CD4-positive, alpha-beta T cell treated with Interleukin-17A for 4 hours (primary cell): ENCODE results near the gene PRTG.
"Not testable (repeated sequence)": the region's sequence is repeated elsewhere in the genome, so short reads cannot be mapped to it uniquely, and the experiment has no call there.

Source experiments
- DNase-seq: peaks from one replicate; pipeline ENCODE4 v3.0.0-alpha.2; 2020; ENCODE audit warnings: mixed read lengths

Gene PRTG

DNA sequence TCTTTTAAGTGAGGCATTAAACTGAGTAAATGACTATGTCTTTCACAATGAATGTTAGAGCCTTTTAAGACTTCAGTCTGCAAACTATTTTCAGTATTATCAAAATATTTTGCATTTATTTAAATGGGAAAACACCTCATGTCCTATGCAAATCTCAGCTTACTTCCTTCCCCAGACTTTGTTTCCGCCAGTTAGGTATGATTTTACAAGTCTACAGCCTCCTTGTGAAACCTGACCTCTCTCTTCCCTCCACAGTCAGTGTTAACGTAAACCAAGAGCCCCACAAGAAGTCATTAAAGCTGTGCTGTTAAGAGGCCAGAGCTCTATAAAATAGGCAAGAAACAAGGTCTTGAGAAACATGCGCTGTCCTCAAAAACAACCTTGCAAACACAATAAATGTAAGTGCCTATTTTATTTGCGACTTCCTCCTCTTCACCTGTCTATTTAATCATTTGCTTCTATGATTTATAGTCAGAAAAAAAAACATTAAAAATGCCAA, 48.3 kb downstream of the PRTG start:
- no peak for DNase-seq

DNA sequence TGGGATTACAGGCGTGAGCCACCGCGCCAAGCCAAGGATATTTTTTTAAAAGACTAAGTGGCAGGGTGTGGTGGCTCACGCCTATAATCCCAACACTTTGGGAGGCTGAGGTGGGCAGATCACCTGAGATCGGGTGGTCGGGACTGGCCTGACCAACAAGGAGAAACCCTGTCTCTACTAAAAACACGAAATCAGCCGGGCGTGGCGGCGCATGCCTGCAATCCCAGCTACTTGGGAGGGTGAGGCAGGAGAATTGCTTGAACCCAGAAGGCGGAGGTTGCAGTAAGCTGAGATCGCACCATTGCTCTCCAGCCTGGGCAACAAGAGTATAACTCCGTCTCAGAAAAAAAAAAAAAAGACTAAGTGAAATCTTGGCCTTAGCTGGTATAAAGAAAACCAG, 49.8 kb downstream of the PRTG start:
- not testable (repeated sequence) for DNase-seq

DNA sequence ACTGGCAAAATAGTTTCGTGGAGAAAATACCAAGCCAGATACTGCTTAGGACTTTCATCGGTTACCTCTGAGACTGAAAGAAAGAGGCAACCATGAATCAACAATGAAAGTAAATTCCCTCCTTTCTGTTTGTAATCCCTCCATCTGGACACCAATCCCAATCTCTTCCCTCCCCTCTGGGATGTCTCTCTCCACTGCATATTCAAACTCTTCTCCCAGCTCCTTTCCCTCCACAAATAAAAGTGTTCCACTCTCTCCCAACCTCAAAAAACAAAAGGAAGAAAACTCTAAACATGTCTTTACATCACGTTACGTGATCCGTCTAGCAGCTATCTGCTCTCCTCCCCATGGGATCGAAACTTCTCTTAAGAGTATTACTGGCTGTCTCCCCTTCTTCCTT, 55.2 kb downstream of the PRTG start:
- no peak for DNase-seq

DNA sequence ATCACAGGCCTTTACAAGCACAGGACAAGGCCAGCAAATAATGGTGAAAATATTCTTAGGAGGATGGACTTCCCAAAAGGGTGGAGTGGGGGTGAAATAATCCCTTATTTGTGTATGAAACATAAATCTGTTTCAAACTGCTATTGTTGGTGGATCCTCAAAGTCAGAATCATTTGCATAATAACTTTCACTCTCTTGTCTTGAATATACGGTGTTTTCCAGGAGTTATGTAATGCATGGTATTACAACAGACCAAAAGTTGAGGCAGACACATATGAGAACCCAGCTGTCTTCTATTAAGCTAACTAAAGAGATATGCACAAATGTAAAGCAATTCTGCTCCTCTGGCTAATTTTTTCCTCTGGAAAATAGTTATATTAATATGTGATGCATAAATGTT, 57.7 kb downstream of the PRTG start:
- no peak for DNase-seq

DNA sequence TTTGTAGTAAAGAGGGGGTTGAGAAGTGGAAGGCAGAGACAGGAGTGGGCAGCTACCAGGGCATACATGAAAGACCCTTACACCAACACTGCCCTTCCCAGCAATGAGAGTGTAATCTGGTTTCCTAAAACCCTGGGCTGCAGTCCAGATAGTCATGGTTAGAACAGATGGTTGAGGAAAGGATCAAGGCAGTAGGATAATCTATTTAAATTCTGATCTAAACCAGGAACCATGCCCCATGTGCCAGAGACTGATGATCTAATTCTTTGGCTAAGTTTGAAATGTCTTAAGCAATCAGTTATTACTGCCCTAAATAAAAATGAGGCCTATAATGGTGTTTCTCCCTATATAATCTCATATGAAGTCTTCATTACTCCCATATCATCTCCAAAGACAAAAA, 59.6 kb downstream of the PRTG start:
- no peak for DNase-seq

DNA sequence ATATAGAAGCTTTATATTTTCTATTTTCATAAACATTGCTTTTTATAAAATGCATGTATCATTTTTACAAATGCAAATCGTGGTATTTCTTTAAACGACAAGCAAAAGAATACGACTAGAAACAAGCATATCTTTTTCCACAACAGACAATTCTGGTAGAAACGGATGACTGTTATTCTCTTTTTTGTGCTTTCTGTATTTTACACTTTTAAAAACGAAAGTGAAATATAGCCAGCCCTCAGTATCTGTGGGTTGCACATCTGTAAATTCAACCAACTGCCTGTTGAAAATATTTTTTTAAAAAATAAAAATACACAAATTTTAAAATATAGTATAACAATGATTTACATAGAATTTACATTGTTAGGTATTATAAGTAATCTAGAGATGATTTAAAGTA, 61.3 kb downstream of the PRTG start:
- DNase-seq, result no peak

DNA sequence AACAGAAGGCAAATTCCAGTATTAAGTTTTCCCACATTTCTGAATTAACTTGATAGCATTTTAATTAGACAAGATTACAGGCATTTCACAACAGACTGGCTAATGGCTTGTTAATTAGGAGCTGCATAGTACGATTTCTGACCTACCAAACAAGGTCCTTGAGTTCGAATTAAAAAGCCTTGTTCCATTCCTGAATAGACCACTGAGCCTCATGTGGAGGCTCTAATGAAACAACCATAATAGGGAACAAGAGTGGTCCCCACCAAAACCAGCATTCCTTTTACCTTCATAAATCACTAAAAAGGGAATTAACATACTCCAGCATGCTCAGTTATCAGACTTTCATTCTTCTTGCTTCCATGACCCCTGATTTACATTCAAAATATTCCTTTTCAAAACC, 66.4 kb downstream of the PRTG start:
- no peak for DNase-seq

DNA sequence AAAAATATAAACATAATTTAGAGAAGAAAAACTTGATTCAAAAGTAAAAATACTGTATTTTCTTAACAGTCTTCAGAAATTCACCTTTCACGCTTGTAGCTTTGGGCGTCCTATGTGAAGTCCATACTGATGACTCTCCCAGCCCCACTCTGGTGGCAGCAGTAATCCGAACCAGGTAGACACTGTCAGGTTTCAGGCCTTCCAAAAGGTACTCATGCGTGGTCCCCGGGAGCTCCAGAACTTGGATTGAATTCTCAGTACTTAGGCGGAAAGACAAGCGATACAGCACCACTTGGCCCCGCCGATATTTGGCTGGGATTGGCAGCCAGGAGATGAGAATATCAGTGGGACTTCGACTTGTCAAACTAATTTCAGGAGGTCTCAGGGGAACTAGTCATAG, 69.7 kb downstream of the PRTG start:
- no peak for DNase-seq

DNA sequence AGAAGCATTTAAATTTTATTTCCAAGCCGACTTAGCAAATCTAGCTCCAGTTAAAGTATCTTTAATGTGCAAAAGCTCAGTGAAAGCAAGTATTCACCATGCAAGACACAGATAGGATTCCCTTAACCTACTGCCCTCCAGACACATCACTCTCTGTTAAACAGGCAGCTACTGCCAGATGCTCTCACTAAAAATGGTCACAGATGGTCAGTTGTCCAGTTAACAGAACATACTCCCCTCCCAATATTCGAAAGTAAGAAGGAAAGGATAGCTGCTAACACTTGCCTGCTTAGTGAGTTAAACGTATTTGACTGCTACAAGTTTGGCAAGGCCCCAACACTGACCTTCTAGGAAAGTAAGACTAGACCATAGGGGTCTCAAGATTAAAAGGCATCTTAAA, 73.7 kb downstream of the PRTG start:
- no peak for DNase-seq

DNA sequence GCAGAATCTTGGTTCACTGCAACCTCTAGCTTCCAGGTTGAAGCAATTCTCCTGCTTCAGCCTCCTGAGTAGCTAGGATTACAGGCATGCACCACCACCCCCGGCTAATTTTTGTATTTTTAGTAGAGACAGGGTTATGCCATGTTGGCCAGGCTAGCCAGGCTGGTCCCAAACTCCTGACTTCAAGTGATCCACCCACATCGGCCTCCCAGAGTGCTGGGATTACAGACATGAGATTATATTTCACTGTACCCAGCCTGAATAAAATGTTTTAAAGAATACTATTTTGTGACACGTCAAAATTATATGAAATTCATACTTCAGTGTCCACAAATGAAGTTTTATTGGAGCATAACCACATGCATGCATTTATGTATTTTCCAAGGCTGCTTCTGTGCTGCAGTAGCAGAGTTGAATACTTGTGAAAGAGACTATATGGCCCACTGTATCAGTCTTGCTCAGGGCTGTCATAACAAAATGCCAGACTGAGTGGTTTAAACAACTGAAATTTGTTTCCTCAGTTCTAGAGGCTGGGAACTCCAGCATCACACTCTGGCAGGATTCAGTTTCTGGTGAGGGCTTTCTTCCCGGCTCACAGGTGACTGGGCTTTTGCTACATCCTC, 77.2 kb downstream of the PRTG start:
- DNase-seq, result no peak

DNA sequence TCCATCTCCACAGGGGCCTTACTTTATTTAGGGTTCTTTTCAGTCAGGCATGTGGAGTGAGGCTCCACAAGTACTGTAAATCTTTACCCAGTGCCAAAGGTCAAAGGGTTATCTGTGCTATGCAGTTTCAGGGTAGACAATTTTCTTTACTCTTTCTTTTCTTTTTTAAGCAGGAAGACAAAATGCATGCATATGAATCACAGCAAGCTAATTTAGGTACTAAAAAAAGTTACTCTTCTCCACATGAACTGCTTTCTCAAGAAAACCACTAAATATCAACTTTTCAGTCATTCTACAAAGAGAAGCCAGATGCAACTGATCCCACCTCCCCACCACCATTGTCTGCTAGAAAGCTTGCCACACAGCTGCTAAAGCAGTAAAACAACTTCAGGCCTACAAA, 81.5 kb downstream of the PRTG start:
- DNase-seq, result no peak

DNA sequence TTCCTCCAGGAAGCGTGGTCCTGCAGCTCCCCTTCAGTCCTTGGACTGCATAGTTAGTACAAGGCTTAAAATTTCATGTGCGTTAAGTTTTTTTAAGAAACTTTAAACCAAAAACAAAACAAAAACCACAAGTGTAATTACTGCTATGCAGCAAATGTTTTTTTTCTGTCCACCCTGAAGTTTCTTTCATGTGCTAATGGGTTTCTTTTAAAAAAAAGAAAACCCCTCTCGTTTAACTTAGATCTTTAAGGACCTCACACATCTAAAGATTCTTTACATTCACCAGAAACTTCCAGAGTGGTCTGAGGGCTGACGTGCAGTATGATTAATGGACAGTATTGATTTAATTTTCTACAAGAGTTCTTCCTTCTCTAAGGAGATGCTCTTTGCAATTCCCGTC, 82.8 kb downstream of the PRTG start:
- no peak for DNase-seq

DNA sequence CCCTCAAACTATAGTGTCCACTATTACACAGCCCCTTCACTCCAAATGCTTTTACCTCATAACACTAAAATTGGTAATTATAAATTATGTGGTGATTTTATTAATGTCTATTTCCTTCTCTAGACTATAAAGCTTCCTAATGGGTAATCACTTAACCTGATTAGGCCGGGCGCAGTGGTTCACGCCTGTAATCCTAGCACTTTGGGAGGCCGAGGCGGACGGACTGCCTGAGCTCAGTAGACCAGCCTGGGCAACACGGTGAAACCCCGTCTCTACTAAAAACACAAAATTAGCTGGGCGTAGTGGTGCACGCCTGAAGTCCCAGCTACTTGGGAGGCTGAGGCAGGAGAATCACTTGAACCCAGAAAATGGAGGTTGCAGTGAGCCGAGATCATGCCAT, 83.5 kb downstream of the PRTG start:
- no peak for DNase-seq

DNA sequence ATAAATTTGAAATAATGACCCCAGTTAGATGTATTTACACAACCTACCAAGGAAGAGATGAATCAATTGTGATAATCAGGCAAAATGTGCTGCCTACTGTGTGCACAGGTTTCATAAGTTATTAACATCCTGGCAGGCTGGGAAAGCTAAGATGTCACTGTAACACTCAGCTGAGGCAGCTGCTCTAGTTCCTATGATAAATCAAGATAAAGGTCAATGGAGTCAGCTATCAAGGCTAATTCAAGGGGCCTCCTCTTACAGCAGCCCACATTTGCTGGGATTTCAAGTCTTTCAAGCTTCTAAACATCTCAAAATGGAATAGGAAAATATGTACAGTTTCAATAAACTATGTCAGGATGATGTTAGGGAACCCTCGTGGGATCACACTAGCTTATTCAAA, 84.1 kb downstream of the PRTG start:
- DNase-seq, result no peak

DNA sequence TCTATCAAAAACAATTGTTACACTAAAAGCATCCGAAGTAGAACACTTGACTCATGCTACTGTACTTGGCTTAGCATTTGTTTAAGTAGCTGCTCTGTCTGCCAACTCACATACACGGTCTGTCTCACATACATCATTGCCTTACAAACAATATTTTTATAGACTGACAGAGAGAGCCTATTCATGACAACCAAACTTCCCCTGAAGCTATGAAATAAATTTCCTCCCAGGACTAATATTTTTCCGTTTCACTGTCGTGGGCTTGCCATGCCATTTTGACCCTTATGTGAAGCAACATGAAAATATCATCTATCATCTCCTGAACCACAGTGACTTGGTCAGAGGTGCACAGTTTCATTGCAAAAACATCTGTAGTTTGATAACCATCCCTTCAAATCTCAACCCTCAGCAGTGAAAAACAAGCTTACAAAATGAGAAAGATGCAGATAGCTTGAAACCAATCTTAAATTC, 88.4 kb downstream of the PRTG start:
- DNase-seq, result no peak

DNA sequence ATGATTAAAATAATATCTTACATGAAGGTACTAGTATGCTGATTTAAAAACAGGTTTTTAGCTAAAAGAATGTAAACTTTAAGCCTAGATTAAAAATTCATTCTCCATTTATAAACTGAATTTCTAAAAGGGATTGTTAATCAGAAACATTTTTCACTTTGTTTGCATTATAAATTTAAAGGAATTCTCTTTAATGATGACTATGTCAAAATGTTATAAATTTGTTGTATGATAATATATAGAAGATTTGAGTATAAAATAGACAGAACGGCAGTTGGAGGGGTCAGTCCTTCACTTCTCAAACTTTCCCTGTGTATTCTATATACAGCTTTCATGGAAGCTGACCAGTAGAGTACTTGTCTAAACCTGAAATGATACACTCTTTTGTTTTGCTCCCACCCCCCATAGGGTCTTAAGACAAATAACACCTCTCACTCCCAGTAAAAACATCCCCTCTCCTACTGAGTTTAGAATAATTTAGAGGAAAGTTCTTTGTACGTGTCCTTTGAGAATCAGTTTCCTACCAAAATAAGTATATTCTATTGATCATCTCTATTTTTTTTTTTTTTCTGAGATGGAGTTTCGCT, 90.0 kb downstream of the PRTG start:
- no peak for DNase-seq

DNA sequence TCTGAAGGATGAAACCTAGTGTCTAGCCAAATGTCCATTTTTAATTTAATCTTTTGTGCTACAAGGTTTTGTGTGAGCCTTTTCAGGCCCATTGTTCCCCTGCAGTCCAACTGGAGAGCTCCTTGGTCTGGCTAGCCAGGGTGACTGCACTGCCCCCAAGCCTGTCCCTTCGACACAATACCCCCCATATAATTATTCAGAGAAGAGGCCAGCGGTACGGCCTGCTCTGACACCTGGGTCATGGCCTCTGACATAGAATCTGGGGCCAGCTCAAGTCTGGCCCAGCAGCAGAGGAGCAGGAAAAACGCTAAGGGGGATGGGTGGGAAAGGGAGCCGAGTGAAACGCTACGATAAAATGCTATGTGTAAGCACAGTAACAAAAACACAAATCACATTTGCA, 90.6 kb downstream of the PRTG start:
- no peak for DNase-seq

DNA sequence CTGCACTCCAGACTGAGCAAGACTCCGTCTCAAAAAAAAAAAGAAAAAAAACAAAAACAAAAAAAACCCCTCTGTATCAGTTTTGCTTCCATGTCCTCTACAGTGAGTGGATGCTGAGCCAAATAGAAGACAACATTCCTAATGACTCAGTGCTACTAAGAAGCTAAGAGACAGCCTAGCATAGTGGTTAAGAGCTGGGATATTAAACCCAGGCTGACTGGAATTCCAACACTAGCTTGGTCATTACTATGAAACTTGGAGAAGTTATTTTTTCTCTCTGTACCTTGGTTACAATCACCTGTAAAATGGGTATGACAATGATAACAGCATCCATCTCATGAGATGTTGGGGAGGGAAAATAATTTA, 93.9 kb downstream of the PRTG start:
- DNase-seq, result no peak

DNA sequence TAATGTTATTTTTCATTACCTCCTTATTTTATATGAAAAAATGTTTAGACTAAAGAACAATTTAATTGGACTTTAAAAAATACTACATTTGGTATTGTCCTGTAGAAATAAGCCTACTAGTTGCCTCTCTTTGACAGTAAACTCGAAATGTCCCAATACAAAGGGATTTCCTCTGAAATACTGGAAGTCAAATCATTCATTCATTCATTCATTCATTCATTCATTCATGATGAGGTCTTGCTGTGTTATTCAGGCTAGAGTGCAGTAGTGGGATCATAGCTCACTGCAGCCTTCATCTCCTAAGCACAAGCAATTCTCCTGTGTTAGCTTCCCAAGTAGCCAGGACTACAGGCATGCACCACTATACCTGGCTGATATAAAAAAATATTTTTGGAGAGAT, 104.2 kb downstream of the PRTG start:
- no peak for DNase-seq

DNA sequence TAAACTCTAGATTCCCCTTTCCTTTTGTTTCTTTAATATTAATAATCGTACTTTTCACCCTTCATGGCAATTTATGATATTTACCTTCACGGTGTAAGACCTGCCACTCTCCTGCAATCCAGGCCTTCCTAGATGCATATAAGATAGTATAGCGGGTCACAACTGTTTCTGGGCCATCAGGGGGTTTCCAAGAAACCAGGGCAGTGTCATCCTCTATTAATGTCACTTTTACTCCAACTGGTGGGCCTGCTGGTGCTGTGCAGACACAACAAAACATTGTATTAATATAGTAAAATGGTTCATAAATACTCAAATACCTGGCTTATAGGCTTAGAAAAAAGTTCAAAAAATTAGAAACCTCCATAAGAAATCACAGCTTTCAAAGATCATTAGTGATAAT, 105.9 kb downstream of the PRTG start:
- no peak for DNase-seq

DNA sequence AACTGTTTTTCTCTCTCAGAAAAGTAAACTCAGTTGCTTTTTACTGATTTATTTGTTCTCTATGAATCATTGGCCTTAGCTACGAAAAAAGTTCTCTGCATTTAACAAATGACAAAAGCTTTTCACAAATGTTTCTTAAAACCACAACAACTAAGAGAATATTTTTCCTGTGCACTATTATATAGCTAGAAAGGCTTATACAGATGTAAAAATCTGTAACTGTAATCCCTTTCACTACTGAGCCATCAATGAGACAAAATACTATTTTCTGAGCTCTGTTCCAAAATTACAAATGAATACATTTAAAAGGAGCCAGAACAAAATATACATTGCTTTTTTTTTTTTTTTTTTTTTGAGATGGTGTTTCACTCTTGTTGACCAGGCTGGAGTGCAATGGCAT, 109.2 kb downstream of the PRTG start:
- DNase-seq, result no peak

DNA sequence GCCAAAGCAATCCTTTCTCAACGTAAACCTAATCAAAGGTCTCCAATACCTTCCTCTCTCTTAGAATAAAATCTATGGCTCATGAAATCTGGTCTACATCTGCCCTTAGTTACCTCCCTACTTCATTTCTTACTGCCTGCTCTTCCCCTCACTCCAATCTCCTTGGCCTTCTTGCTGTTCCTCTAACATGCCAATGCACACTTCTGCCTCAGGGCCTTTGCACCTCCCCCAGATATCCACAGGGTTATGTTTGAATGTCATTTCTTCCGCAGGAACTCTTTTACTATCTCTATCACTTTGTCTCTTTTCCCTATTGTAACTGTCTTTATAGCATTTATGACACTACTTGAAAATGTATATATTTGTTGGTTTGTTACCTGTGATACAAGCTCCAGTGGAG, 110.5 kb downstream of the PRTG start:
- no peak for DNase-seq

DNA sequence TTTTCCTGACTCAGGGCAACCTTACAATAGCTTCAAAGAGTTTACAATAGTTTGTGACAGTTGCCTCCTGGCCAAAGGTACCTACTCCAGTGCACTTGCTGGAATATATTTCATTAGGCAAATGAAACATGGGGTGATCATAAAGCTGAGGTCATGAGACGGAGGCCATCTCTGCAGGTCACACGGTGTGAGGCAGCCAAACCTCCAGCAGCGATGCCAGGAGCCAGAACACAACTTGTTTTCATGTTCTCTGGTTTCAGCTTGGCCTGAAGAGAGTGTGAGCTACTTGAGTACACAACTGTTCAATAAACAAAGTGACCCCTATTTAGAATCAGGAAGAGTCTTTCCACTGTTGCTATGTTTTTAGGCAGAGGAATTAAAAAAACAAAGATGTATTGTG, 112.1 kb downstream of the PRTG start:
- DNase-seq, result no peak

DNA sequence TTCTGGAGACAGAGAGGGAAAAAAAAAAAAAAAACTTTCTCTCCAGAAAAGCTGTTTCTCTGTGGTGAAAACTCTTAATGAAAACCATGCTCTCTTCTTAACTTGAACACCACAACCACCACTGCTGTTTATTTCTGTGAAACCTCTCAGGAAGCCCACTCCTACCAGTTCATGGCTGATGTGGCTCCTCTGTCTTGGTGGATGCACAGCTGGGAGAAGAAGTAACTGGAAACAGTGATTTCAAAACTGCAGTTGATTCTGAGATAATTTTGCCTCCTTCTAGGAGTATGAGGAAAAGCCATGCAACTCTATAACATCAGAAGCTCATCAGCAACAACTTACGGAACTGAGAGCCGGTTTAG, 114.6 kb downstream of the PRTG start:
- DNase-seq, result no peak

DNA sequence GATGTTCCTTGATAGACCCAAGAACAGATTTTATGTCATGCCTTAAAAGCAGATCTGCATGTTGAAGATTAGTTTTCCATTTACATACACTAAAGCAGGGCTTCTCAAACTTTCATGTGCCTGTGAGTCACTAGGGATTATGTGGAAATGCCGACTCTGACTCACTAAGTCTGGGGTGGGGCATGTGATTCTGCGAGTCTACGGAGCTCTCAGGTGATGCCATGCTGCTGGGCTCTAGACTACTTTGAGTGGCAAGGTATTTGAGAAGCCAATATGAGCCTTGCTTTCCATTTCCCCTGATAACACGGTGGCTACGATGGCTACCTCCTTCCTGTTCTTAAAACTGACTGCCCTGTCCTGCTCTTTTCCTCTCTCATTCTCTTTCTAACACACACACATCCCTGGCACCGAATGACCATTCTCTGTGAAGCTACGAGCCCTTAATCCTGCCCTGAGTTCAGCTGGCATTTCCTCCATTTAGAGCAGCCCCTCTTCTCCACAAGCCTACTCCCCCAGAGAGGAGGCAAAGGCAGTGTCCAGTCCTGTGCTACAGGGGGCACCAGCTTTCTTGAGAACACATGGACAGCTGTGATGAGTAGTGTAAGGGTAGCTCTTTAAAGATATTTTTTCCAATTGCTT, 115.1 kb downstream of the PRTG start:
- no peak for DNase-seq
